ENCODE results near the gene GAMT.

Gene GAMT

GRCh38 chr19:1411255-1412191 lies 10.2 kb upstream of the GAMT start:
- no peak overlapping the region for H3K4me3 ChIP-seq (ENCODE audit: low read depth in 1 of 2, low read length in 1 of 2)
- H3K36me3 ChIP-seq = peaks cover 13% of the 10 kb centered on the region
- H3K4me1 ChIP-seq (ENCODE audit: control insufficient read depth in 1 of 2, insufficient read depth in 1 of 2, low read depth in 1 of 2, low read length in 1 of 2) = peaks cover 35 to 40% of the 10 kb centered on the region in 2 experiments
- no peaks in the 10 kb centered on the region for H3K27me3 ChIP-seq
- no peak for TF ChIP-seq CTCF (IDR thresholded peaks at IDR 0.05)
- no peak overlapping the region for H3K27ac ChIP-seq
- H3K9me3 ChIP-seq = no peaks in the 10 kb centered on the region

GRCh38 chr19:1410789-1411188 lies 9.4 kb upstream of the GAMT start:
- H3K27me3 ChIP-seq = no peaks in the 10 kb centered on the region
- no peak overlapping the region for H3K27ac ChIP-seq
- no peak overlapping the region for H3K4me3 ChIP-seq (ENCODE audit: low read depth in 1 of 2, low read length in 1 of 2)
- TF ChIP-seq CTCF (IDR thresholded peaks at IDR 0.05) = no peak
- H3K9me3 ChIP-seq = no peaks in the 10 kb centered on the region
- peaks cover 13% of the 10 kb centered on the region for H3K36me3 ChIP-seq
- peaks cover 34 to 37% of the 10 kb centered on the region in 2 experiments for H3K4me1 ChIP-seq (ENCODE audit: control insufficient read depth in 1 of 2, insufficient read depth in 1 of 2, low read depth in 1 of 2, low read length in 1 of 2)

GRCh38 chr19:1410136-1410786 lies 8.9 kb upstream of the GAMT start:
- Histone ChIP-seq H3K36me3 (peaks cover 13% of the 10 kb centered on the region), H3K27ac (no peak overlapping the region), H3K4me1 (ENCODE audit: control insufficient read depth in 1 of 2, insufficient read depth in 1 of 2, low read depth in 1 of 2, low read length in 1 of 2) (peaks cover 29 to 32% of the 10 kb centered on the region in 2 experiments)

GRCh38 chr19:1409204-1410005 lies 8.1 kb upstream of the GAMT start:
- Histone ChIP-seq H3K27ac (peak overlapping the region; percentile 82), H3K27me3 (no peaks in the 10 kb centered on the region), H3K4me1 (ENCODE audit: control insufficient read depth in 1 of 2, insufficient read depth in 1 of 2, low read depth in 1 of 2, low read length in 1 of 2) (peaks cover 30 to 32% of the 10 kb centered on the region in 2 experiments), H3K4me3 (ENCODE audit: low read depth in 1 of 2, low read length in 1 of 2) (peak overlapping the region in 1 of 2 experiments; percentile 77), H3K36me3 (peaks cover 13% of the 10 kb centered on the region), H3K9me3 (no peaks in the 10 kb centered on the region)
- no peak for TF ChIP-seq CTCF (IDR thresholded peaks at IDR 0.05)

More at GRCh38 chr19:1410136-1410786, 8.9 kb upstream of the GAMT start:
- Histone ChIP-seq H3K27me3 (no peaks in the 10 kb centered on the region), H3K4me3 (ENCODE audit: low read depth in 1 of 2, low read length in 1 of 2) (no peak overlapping the region), H3K9me3 (no peaks in the 10 kb centered on the region)
- TF ChIP-seq CTCF (IDR thresholded peaks at IDR 0.05) = no peak

Data from neutrophil (primary cell).